A673 (cell line): ENCODE data around the gene ZNF335.

Experiments used
- CTCF ChIP-seq: fragments of 300-800, 200-600 bp; sonication (generic); conservative IDR thresholded peaks from 2 replicates; pipeline ENCODE4 v1.5.1; 2017; ENCODE audit warnings: low read depth, mild to moderate bottlenecking, antibody characterized with exemption, low read length, moderate library complexity, mixed read lengths
- EZH2 ChIP-seq: fragments of 200-600 bp; sonication (generic); IDR thresholded peaks from 2 replicates; pipeline ENCODE4 v1.6.1; 2017; ENCODE audit warnings: borderline replicate concordance, low read depth, mild to moderate bottlenecking, mixed read lengths, antibody characterized with exemption, low read length; ENCODE audit not compliant: poor library complexity, severe bottlenecking

GRCh38 chr20:45944965-45945677 lies 26.9 kb downstream of the ZNF335 start:
- TF ChIP-seq CTCF (no peak), EZH2 (no peak)
